ENCODE data around the gene CHST13.

CHST13 gene

GRCh38 chr3:126523745-126524428 lies at the start of gene CHST13:
CHST13 (plus strand) TSS chr3:126524155; CDS start chr3:126524333, 178 bp downstream.
- DNase-seq (ENCODE audit: low spot score), result no peak

GRCh38 chr3:126474498-126475412 lies 49.2 kb upstream of the CHST13 start:
- peak; percentile 64 for DNase-seq (ENCODE audit: low spot score)
- FAIRE-seq, result peak; percentile 83

More at GRCh38 chr3:126523745-126524428, at the start of gene CHST13:
- FAIRE-seq, result no peak

GRCh38 chr3:126475413-126476114 lies 48.4 kb upstream of the CHST13 start, which contains the start of gene ZXDC:
ZXDC (minus strand) TSS chr3:126475891; CDS start chr3:126475865, 26 bp downstream.
- FAIRE-seq, result peak; percentile 100

GRCh38 chr3:126476166-126477060 lies 47.5 kb upstream of the CHST13 start:
- FAIRE-seq, result no peak

More at GRCh38 chr3:126475413-126476114, 48.4 kb upstream of the CHST13 start, which contains the start of gene ZXDC:
- DNase-seq (ENCODE audit: low spot score), result peak; percentile 100

GRCh38 chr3:126477061-126477380 lies 46.9 kb upstream of the CHST13 start:
- no peak for DNase-seq (ENCODE audit: low spot score)
- FAIRE-seq, result no peak

More at GRCh38 chr3:126476166-126477060, 47.5 kb upstream of the CHST13 start:
- no peak for DNase-seq (ENCODE audit: low spot score)

- FAIRE-seq (peak; percentile 13), DNase-seq (ENCODE audit: low spot score) (no peak)
Observed at GRCh38 chr3:126478581-126479310, 45.2 kb upstream of the CHST13 start.

- DNase-seq (ENCODE audit: low spot score) (no peak), FAIRE-seq (no peak)
Observed at GRCh38 chr3:126479642-126480041, 44.3 kb upstream of the CHST13 start.

GRCh38 chr3:126480206-126480605 lies 43.7 kb upstream of the CHST13 start:
- DNase-seq (ENCODE audit: low spot score) (no peak), FAIRE-seq (no peak)

- FAIRE-seq (no peak), DNase-seq (ENCODE audit: low spot score) (no peak)
Observed at GRCh38 chr3:126480861-126481260, 43.1 kb upstream of the CHST13 start.

- FAIRE-seq, result peak; percentile 52
- DNase-seq (ENCODE audit: low spot score), result no peak
Observed at GRCh38 chr3:126481808-126482502, 42.0 kb upstream of the CHST13 start.

- FAIRE-seq (no peak), DNase-seq (ENCODE audit: low spot score) (no peak)
Observed at GRCh38 chr3:126482503-126483255, 41.3 kb upstream of the CHST13 start.

- FAIRE-seq (peak; percentile 50), DNase-seq (ENCODE audit: low spot score) (no peak)
Observed at GRCh38 chr3:126483321-126483761, 40.6 kb upstream of the CHST13 start.

GRCh38 chr3:126484148-126484547 lies 39.8 kb upstream of the CHST13 start:
- FAIRE-seq (no peak), DNase-seq (ENCODE audit: low spot score) (no peak)

- DNase-seq (ENCODE audit: low spot score), result no peak
- peak; percentile 35 for FAIRE-seq
Observed at GRCh38 chr3:126484662-126485061, 39.3 kb upstream of the CHST13 start.

- FAIRE-seq, result no peak
- no peak for DNase-seq (ENCODE audit: low spot score)
Observed at GRCh38 chr3:126485176-126485897, 38.6 kb upstream of the CHST13 start.

GRCh38 chr3:126485956-126486355 lies 38.0 kb upstream of the CHST13 start:
- FAIRE-seq (no peak), DNase-seq (ENCODE audit: low spot score) (no peak)

- FAIRE-seq, result peak; percentile 78
- DNase-seq (ENCODE audit: low spot score), result no peak
Observed at GRCh38 chr3:126486360-126486847, 37.6 kb upstream of the CHST13 start.

Measured in urothelium cell line (cell line).